Trophoblast cell (in vitro differentiated cells and primary cell): Measurements from ENCODE around the gene TMED4.
A peak's percentile ranks its signal among the peaks of the same experiment; 100 is the strongest.

Source experiments
- DNase-seq, 2 donors: peaks; one replicate each; pipeline ENCODE4 v3.0.0-alpha.2; 2016
- H2AFZ ChIP-seq: 2 replicates; pipeline ENCODE4 v1.6.1; 2013; ENCODE audit warnings: low read length, moderate library complexity, mild to moderate bottlenecking; ENCODE audit not compliant: insufficient read depth, poor library complexity
- H2AK5ac ChIP-seq: 2 replicates; pipeline ENCODE4 v1.6.1; 2013; ENCODE audit warnings: mild to moderate bottlenecking, low read length
- H2BK120ac ChIP-seq: 2 replicates; pipeline ENCODE4 v1.6.1; 2013; ENCODE audit warnings: low read length, mild to moderate bottlenecking, moderate library complexity; ENCODE audit not compliant: insufficient read depth, poor library complexity
- H2BK12ac ChIP-seq: 2 replicates; pipeline ENCODE4 v1.6.1; 2013; ENCODE audit warnings: mild to moderate bottlenecking, low read length, moderate library complexity
- H2BK5ac ChIP-seq: 2 replicates; pipeline ENCODE4 v1.6.1; 2013; ENCODE audit warnings: low read length, low read depth, moderate library complexity, mild to moderate bottlenecking; ENCODE audit not compliant: poor library complexity
- H3K14ac ChIP-seq: 2 replicates; pipeline ENCODE4 v1.6.1; 2013; ENCODE audit warnings: mild to moderate bottlenecking, low read length
- H3K18ac ChIP-seq: 2 replicates; pipeline ENCODE4 v1.6.1; 2013; ENCODE audit warnings: mild to moderate bottlenecking, low read length
- H3K23ac ChIP-seq: 2 replicates; pipeline ENCODE4 v1.6.1; 2013; ENCODE audit warnings: low read length
- H3K27ac ChIP-seq: 2 replicates; pipeline ENCODE4 v1.5.1; 2013; ENCODE audit warnings: low read depth, mild to moderate bottlenecking, inconsistent platforms, low read length, moderate library complexity
- H3K27me3 ChIP-seq: 2 replicates; pipeline ENCODE4 v1.6.1; 2013; ENCODE audit warnings: inconsistent platforms, mild to moderate bottlenecking, low read length, moderate library complexity; ENCODE audit not compliant: insufficient read depth
- H3K36me3 ChIP-seq, 2 experiments: 1 replicate in 1 of 2; 2 replicates in 1 of 2; pipeline ENCODE4 v1.6.1; 2013; ENCODE audit warnings: low read length in 2 of 2, mild to moderate bottlenecking in 2 of 2, moderate library complexity in 1 of 2; ENCODE audit not compliant: insufficient read depth in 2 of 2, control insufficient read depth in 1 of 2
- H3K4ac ChIP-seq: 2 replicates; pipeline ENCODE4 v1.6.1; 2013; ENCODE audit warnings: low read depth, mild to moderate bottlenecking, low read length, moderate library complexity
- H3K4me1 ChIP-seq, 2 experiments: 1 replicate in 1 of 2; 2 replicates in 1 of 2; pipeline ENCODE4 v1.6.1; 2013; ENCODE audit warnings: low read length in 2 of 2, mild to moderate bottlenecking in 2 of 2, moderate library complexity in 1 of 2; ENCODE audit not compliant: insufficient read depth in 2 of 2, control insufficient read depth in 1 of 2
- H3K4me2 ChIP-seq: 2 replicates; pipeline ENCODE4 v1.6.1; 2013; ENCODE audit warnings: inconsistent platforms, mild to moderate bottlenecking, low read length, moderate library complexity
- H3K4me3 ChIP-seq: 2 replicates; pipeline ENCODE4 v1.5.1; 2013; ENCODE audit warnings: mild to moderate bottlenecking, low read depth, low read length, inconsistent platforms
- H3K79me1 ChIP-seq: one replicate; pipeline ENCODE4 v1.6.1; 2013; ENCODE audit warnings: low read length
- H3K79me2 ChIP-seq: 2 replicates; pipeline ENCODE4 v1.6.1; 2013; ENCODE audit warnings: low read length, mild to moderate bottlenecking; ENCODE audit not compliant: control insufficient read depth, insufficient read depth, poor library complexity
- H3K9ac ChIP-seq: 2 replicates; pipeline ENCODE4 v1.6.1; 2013; ENCODE audit warnings: mild to moderate bottlenecking, low read length
- H3K9me3 ChIP-seq: 2 replicates; pipeline ENCODE4 v1.6.1; 2013; ENCODE audit warnings: low read depth, mild to moderate bottlenecking, control low read depth, inconsistent platforms, low read length; ENCODE audit not compliant: insufficient read depth
- H4K12ac ChIP-seq: 2 replicates; pipeline ENCODE4 v1.6.1; 2013; ENCODE audit warnings: low read depth, mild to moderate bottlenecking, low read length, moderate library complexity
- H4K8ac ChIP-seq: 2 replicates; pipeline ENCODE4 v1.6.1; 2013; ENCODE audit warnings: low read depth, mild to moderate bottlenecking, low read length, moderate library complexity
- H4K91ac ChIP-seq: one replicate; pipeline ENCODE4 v1.6.1; 2013; ENCODE audit warnings: low read depth, mild to moderate bottlenecking, low read length, moderate library complexity
- WGBS: extraction: QIAGEN DNeasy Blood & Tissue Kit; methylation state at CpG from one replicate; pipeline ENCODE4 v1.1.7; 2013; ENCODE audit warnings: missing lambda C conversion rate; ENCODE audit not compliant: insufficient read length, insufficient coverage; ENCODE audit errors: extremely low coverage; 5-methylcytosine and 5-hydroxymethylcytosine counted together

Gene TMED4

GRCh38 chr7:44583146-44583865 is 1.3 kb upstream of the TMED4 start:
- peaks cover 10 to 12% of the 10 kb centered on the region in 2 experiments for H3K36me3 ChIP-seq
- peak overlapping the region; percentile 31 for H4K12ac ChIP-seq
- peak overlapping the region; percentile 62 for H2AK5ac ChIP-seq
- no peak overlapping the region for H3K4me3 ChIP-seq
- peak overlapping the region; percentile 67 for H3K4me2 ChIP-seq
- no peak overlapping the region for H3K27ac ChIP-seq
- H3K9me3 ChIP-seq, result no peaks in the 10 kb centered on the region
- H3K79me1 ChIP-seq, result peaks cover 9% of the 10 kb centered on the region
- WGBS, result no CpG with 5 or more reads among the region's 13 CpGs
- H2BK120ac ChIP-seq, result peak overlapping the region; percentile 40
- H3K4me1 ChIP-seq, result peaks cover 10 to 11% of the 10 kb centered on the region in 2 experiments
- peak overlapping the region; percentile 31 for H4K91ac ChIP-seq
- H4K8ac ChIP-seq, result peak overlapping the region; percentile 79
- no peaks in the 10 kb centered on the region for H3K27me3 ChIP-seq
- H2BK12ac ChIP-seq, result no peak overlapping the region
- H3K79me2 ChIP-seq, result peaks cover 9% of the 10 kb centered on the region
- DNase-seq, result no peak
- peak overlapping the region; percentile 38 for H2AFZ ChIP-seq
- peak overlapping the region; percentile 56 for H3K14ac ChIP-seq
- H3K4ac ChIP-seq, result no peak overlapping the region
- no peak overlapping the region for H3K18ac ChIP-seq
- H3K23ac ChIP-seq, result no peak overlapping the region
- no peak overlapping the region for H3K9ac ChIP-seq
- H2BK5ac ChIP-seq, result no peak overlapping the region

GRCh38 chr7:44580945-44581878 is 819 bp downstream of the TMED4 start:
- Histone ChIP-seq H4K8ac (peak overlapping the region; percentile 94), H2AFZ (peak overlapping the region; percentile 62)
- WGBS, result no CpG with 5 or more reads among the region's 30 CpGs

GRCh38 chr7:44576228-44576627 is 5.8 kb downstream of the TMED4 start:
- no peak overlapping the region for H3K18ac ChIP-seq
- no peak overlapping the region for H2BK5ac ChIP-seq

More at GRCh38 chr7:44580945-44581878, 819 bp downstream of the TMED4 start:
- H3K4ac ChIP-seq, result peak overlapping the region; percentile 73
- peak overlapping the region; percentile 23 for H2BK120ac ChIP-seq
- H3K9me3 ChIP-seq, result no peaks in the 10 kb centered on the region
- H3K23ac ChIP-seq, result no peak overlapping the region
- no peak overlapping the region for H2BK12ac ChIP-seq
- H3K79me2 ChIP-seq, result peaks cover 9% of the 10 kb centered on the region
- H3K9ac ChIP-seq, result peak overlapping the region; percentile 90
- peaks cover 9% of the 10 kb centered on the region for H3K79me1 ChIP-seq
- peak overlapping the region; percentile 6 for H2AK5ac ChIP-seq
- peak overlapping the region; percentile 71 for H3K18ac ChIP-seq
- H3K4me2 ChIP-seq, result peak overlapping the region; percentile 66
- H3K4me1 ChIP-seq, result peaks cover 10 to 11% of the 10 kb centered on the region in 2 experiments
- peak overlapping the region; percentile 86 for H4K12ac ChIP-seq
- H3K14ac ChIP-seq, result peak overlapping the region; percentile 84
- peak overlapping the region; percentile 91 for H3K4me3 ChIP-seq
- peak; percentile 26 to 63 for DNase-seq
- H4K91ac ChIP-seq, result peak overlapping the region; percentile 81
- H3K27me3 ChIP-seq, result no peaks in the 10 kb centered on the region
- peaks cover 16 to 19% of the 10 kb centered on the region in 2 experiments for H3K36me3 ChIP-seq
- H3K27ac ChIP-seq, result peak overlapping the region; percentile 32
- H2BK5ac ChIP-seq, result no peak overlapping the region

GRCh38 chr7:44575054-44575453 is 7.0 kb downstream of the TMED4 start:
- Histone ChIP-seq H4K8ac (no peak overlapping the region), H3K27me3 (no peaks in the 10 kb centered on the region), H3K4me3 (no peak overlapping the region), H3K4ac (peak overlapping the region; percentile 30), H3K79me2 (peaks cover 12% of the 10 kb centered on the region), H3K14ac (no peak overlapping the region), H3K4me2 (no peak overlapping the region), H2BK12ac (no peak overlapping the region), H3K9ac (no peak overlapping the region), H3K18ac (no peak overlapping the region), H4K91ac (no peak overlapping the region), H3K9me3 (no peaks in the 10 kb centered on the region), H2AFZ (no peak overlapping the region), H2AK5ac (no peak overlapping the region), H3K23ac (no peak overlapping the region), H2BK5ac (no peak overlapping the region), H3K36me3 (peaks cover 39 to 51% of the 10 kb centered on the region in 2 experiments), H3K27ac (no peak overlapping the region), H4K12ac (no peak overlapping the region), H3K4me1 (peaks cover 3 to 7% of the 10 kb centered on the region in 2 experiments), H2BK120ac (no peak overlapping the region), H3K79me1 (peaks cover 8% of the 10 kb centered on the region)
- DNase-seq, result no peak

More at GRCh38 chr7:44576228-44576627, 5.8 kb downstream of the TMED4 start:
- H3K79me1 ChIP-seq, result peaks cover 8% of the 10 kb centered on the region
- H3K27me3 ChIP-seq, result no peaks in the 10 kb centered on the region
- peaks cover 8 to 12% of the 10 kb centered on the region in 2 experiments for H3K4me1 ChIP-seq
- no peak overlapping the region for H3K4me2 ChIP-seq
- no peak overlapping the region for H4K91ac ChIP-seq
- no peak overlapping the region for H3K23ac ChIP-seq
- no peak overlapping the region for H4K12ac ChIP-seq
- H2BK12ac ChIP-seq, result no peak overlapping the region
- no CpG with 5 or more reads among the region's 2 CpGs for WGBS
- H3K27ac ChIP-seq, result no peak overlapping the region
- peak; percentile 46 to 61 for DNase-seq
- H3K36me3 ChIP-seq, result peaks cover 30 to 42% of the 10 kb centered on the region in 2 experiments
- no peak overlapping the region for H4K8ac ChIP-seq
- H3K79me2 ChIP-seq, result peaks cover 12% of the 10 kb centered on the region
- H3K4me3 ChIP-seq, result no peak overlapping the region
- H3K9ac ChIP-seq, result no peak overlapping the region
- H2BK120ac ChIP-seq, result no peak overlapping the region
- H3K4ac ChIP-seq, result no peak overlapping the region
- H2AFZ ChIP-seq, result no peak overlapping the region
- H3K14ac ChIP-seq, result no peak overlapping the region
- H2AK5ac ChIP-seq, result no peak overlapping the region
- H3K9me3 ChIP-seq, result no peaks in the 10 kb centered on the region
